ENCODE measurements around the gene EMC1.
"Not testable (repeated sequence)": the region's sequence is repeated elsewhere in the genome, so short reads cannot be mapped to it uniquely, and the experiment has no call there.

Gene EMC1

GRCh38 chr1:19284881-19285280 lies 33.6 kb upstream of the EMC1 start:
- TF ChIP-seq CTCF (IDR thresholded peaks at IDR 0.05) (no peak), ZFX (IDR thresholded peaks at IDR 0.05; ENCODE audit: borderline replicate concordance) (no peak)
- peak overlapping the region; percentile 77 for H3K27ac ChIP-seq

DNA sequence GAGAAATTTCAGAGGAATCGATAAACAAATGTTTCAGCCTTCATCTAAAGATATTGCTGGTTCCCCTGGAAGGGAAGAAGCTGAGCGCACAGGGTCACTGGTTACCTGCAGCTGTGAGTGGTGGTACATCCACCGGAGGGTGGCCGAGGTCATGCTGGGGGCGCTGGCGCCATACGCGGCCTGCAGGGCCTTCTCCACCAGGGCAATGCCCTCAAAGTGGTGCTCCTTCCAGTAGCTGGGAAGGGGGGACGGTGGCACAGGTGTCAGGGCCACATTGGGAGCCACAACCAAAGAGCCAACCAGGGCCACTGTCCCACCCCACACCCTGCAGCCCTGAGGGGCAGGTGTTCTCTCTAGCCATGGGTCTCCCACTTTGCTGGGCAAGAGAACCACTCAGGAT lies 32.6 kb upstream of the EMC1 start:
- no peak overlapping the region for H3K27ac ChIP-seq
- TF ChIP-seq ZFX (IDR thresholded peaks at IDR 0.05; ENCODE audit: borderline replicate concordance) (no peak), CTCF (IDR thresholded peaks at IDR 0.05) (no peak)

DNA sequence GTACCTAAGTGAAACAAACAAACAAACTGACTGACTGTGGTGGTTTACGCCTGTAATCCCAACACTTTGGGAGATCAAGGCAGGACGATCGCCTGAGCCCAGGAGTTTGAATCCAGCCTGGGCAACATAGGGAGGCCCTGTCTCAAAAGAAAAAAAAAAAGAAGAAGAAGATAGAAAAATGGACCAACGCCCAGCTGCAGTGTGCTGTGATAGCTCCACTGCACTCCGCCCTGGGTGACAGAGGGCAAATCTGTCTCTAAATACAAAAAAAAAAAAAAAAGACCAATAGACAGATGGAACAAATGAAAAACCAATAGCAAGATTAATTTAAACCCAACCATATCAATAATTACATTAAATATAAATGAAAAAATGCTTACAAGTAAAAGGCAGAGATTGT lies 23.3 kb upstream of the EMC1 start:
- TF ChIP-seq CTCF (IDR thresholded peaks at IDR 0.05) (no peak), ZFX (IDR thresholded peaks at IDR 0.05; ENCODE audit: borderline replicate concordance) (no peak)
- no peak overlapping the region for H3K27ac ChIP-seq

GRCh38 chr1:19273844-19274531 lies 22.7 kb upstream of the EMC1 start:
- H3K27ac ChIP-seq: not testable (repeated sequence)

GRCh38 chr1:19273106-19273843 lies 22.0 kb upstream of the EMC1 start:
- no peak overlapping the region for H3K27ac ChIP-seq
- no peak for TF ChIP-seq CTCF (IDR thresholded peaks at IDR 0.05)
- TF ChIP-seq ZFX (IDR thresholded peaks at IDR 0.05; ENCODE audit: borderline replicate concordance): no peak

DNA sequence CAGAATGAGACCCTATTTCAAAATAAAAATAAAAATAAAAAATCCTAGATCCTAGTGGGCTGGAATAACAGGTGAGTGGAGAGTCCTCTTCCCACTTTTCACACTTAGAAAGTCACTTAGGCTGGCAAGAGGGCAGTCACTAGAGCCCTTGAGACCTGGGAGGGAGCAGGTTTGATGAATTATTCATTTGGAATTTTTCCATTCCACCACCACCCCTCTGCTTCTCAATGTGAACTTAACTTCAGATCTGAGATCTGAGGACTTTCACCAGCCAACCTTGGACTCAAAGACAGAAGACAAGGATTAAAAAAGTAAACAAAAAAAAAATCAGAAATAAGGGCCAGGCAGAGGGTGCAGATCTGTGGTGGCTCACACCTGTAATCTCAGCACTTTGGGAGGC lies 20.7 kb upstream of the EMC1 start:
- no peak overlapping the region for H3K27ac ChIP-seq
- TF ChIP-seq CTCF (IDR thresholded peaks at IDR 0.05) (no peak), ZFX (IDR thresholded peaks at IDR 0.05; ENCODE audit: borderline replicate concordance) (no peak)

GRCh38 chr1:19270343-19270730 lies 19.0 kb upstream of the EMC1 start:
- H3K27ac ChIP-seq: not testable (repeated sequence)

- not testable (repeated sequence) for H3K27ac ChIP-seq
Observed at GRCh38 chr1:19269427-19270342, 18.4 kb upstream of the EMC1 start.
